ENCODE measurements around the gene OR4K1.

- TF ChIP-seq CTCF (IDR thresholded peaks at IDR 0.05): no peak
- no peak for TF ChIP-seq POLR2A (IDR thresholded peaks at IDR 0.05)
These were observed 12.0 kb upstream of the OR4K1 start for GRCh38 chr14:19918553-19919264.
